Activated naive CD4-positive, alpha-beta T cell treated with anti-CD3 and anti-CD28 coated beads, Interleukin-2, amount 10 ng/mL, durations not matched to agents 7 days and 5 days (primary cell): ENCODE data around the gene ACKR3.

Source experiments
- CTCF ChIA-PET: fragments of 350-600 bp; sonication (Branson Sonifier 250); formaldehyde crosslinking; loops from one replicate; lab custom pipeline; 2021; ENCODE audit warnings: antibody characterized with exemption; lab: Charles Lee
- DNase-seq: peaks from one replicate; pipeline ENCODE4 v3.0.0-alpha.2; 2020
- H3K27ac Mint-ChIP-seq: one replicate; pipeline ENCODE4 v1.8.0; 2021; ENCODE audit warnings: mild to moderate bottlenecking, moderate library complexity, mixed read lengths
- H3K27me3 Mint-ChIP-seq: one replicate; pipeline ENCODE4 v1.8.0; 2021; ENCODE audit warnings: mild to moderate bottlenecking, mixed read lengths
- H3K36me3 Mint-ChIP-seq: one replicate; pipeline ENCODE4 v1.8.0; 2021; ENCODE audit warnings: mixed read lengths
- H3K4me1 Mint-ChIP-seq: one replicate; pipeline ENCODE4 v1.8.0; 2021; ENCODE audit warnings: mixed read lengths
- H3K4me3 Mint-ChIP-seq: one replicate; pipeline ENCODE4 v1.8.0; 2021; ENCODE audit warnings: mild to moderate bottlenecking, moderate library complexity, mixed read lengths
- H3K9me3 Mint-ChIP-seq: one replicate; pipeline ENCODE4 v1.8.0; 2021; ENCODE audit warnings: mixed read lengths

Gene ACKR3

GRCh38 chr2:236552212-236552542, 17.4 kb upstream of the ACKR3 start:
- peaks cover 38% of the 10 kb centered on the region for H3K9me3 Mint-ChIP-seq
- no peaks in the 10 kb centered on the region for H3K27me3 Mint-ChIP-seq
- peak overlapping the region; percentile 40 for H3K27ac Mint-ChIP-seq
- no peak for DNase-seq
- CTCF ChIA-PET = no interaction called here
- H3K4me3 Mint-ChIP-seq = no peak overlapping the region
- H3K36me3 Mint-ChIP-seq = peaks cover 82% of the 10 kb centered on the region
- H3K4me1 Mint-ChIP-seq = peaks cover 92% of the 10 kb centered on the region

GRCh38 chr2:236552581-236553363, 16.9 kb upstream of the ACKR3 start:
- CTCF ChIA-PET = interaction anchor here (2.5 to 4.4 kb wide), 3 partner anchors 16 to 39 kb away, joined by 9 to 30 read pairs (median 16); partner anchors contain the start of gene ACKR3

GRCh38 chr2:236553522-236553921, 16.1 kb upstream of the ACKR3 start:
- no peak for DNase-seq
- Mint-ChIP-seq H3K36me3 (peaks cover 80% of the 10 kb centered on the region), H3K4me3 (no peak overlapping the region), H3K27me3 (no peaks in the 10 kb centered on the region), H3K27ac (peak overlapping the region; percentile 55), H3K9me3 (peaks cover 35% of the 10 kb centered on the region), H3K4me1 (peaks cover 92% of the 10 kb centered on the region)
- CTCF ChIA-PET = interaction anchor here (0.9 to 4.4 kb wide), 4 partner anchors 11 to 40 kb away, joined by 3 to 30 read pairs (median 12); partner anchors contain the start of gene ACKR3

More at GRCh38 chr2:236552581-236553363, 16.9 kb upstream of the ACKR3 start:
- Mint-ChIP-seq H3K36me3 (peaks cover 83% of the 10 kb centered on the region), H3K4me1 (peaks cover 92% of the 10 kb centered on the region), H3K4me3 (no peak overlapping the region), H3K9me3 (peaks cover 37% of the 10 kb centered on the region), H3K27me3 (no peaks in the 10 kb centered on the region), H3K27ac (peak overlapping the region; percentile 55)
- DNase-seq = no peak

GRCh38 chr2:236554629-236555282, 14.9 kb upstream of the ACKR3 start:
- peaks cover 89% of the 10 kb centered on the region for H3K4me1 Mint-ChIP-seq
- peaks cover 33% of the 10 kb centered on the region for H3K9me3 Mint-ChIP-seq
- no peaks in the 10 kb centered on the region for H3K27me3 Mint-ChIP-seq
- H3K4me3 Mint-ChIP-seq = no peak overlapping the region
- DNase-seq = peak; percentile 46
- H3K36me3 Mint-ChIP-seq = peaks cover 70% of the 10 kb centered on the region
- CTCF ChIA-PET = interaction anchor here (1.6 to 4.4 kb wide), 4 partner anchors 11 to 41 kb away, joined by 4 to 30 read pairs (median 12); partner anchors contain the start of gene ACKR3
- H3K27ac Mint-ChIP-seq = peak overlapping the region; percentile 79

- peaks cover 64% of the 10 kb centered on the region for H3K36me3 Mint-ChIP-seq
- no peak overlapping the region for H3K4me3 Mint-ChIP-seq
- no peaks in the 10 kb centered on the region for H3K27me3 Mint-ChIP-seq
- CTCF ChIA-PET = interaction anchor here (0.9 to 4.4 kb wide), 6 partner anchors 11 to 42 kb away, joined by 3 to 30 read pairs (median 6); partner anchors contain the start of gene ACKR3
- peaks cover 83% of the 10 kb centered on the region for H3K4me1 Mint-ChIP-seq
- H3K27ac Mint-ChIP-seq = peak overlapping the region; percentile 79
- peaks cover 33% of the 10 kb centered on the region for H3K9me3 Mint-ChIP-seq
- DNase-seq = no peak
These were observed 14.1 kb upstream of the ACKR3 start for GRCh38 chr2:236555481-236555880.

- CTCF ChIA-PET = interaction anchor here (2.2 to 4.4 kb wide), 3 partner anchors 12 to 44 kb away, joined by 7 to 30 read pairs (median 19); partner anchors contain the start of gene ACKR3
- peaks cover 32% of the 10 kb centered on the region for H3K9me3 Mint-ChIP-seq
- peaks cover 64% of the 10 kb centered on the region for H3K4me1 Mint-ChIP-seq
- H3K4me3 Mint-ChIP-seq = no peak overlapping the region
- peaks cover 61% of the 10 kb centered on the region for H3K36me3 Mint-ChIP-seq
- no peak for DNase-seq
- H3K27me3 Mint-ChIP-seq = no peaks in the 10 kb centered on the region
- H3K27ac Mint-ChIP-seq = no peak overlapping the region
These were observed 12.2 kb upstream of the ACKR3 start for GRCh38 chr2:236557306-236558030.

- CTCF ChIA-PET = interaction anchor here (2.2 to 4.1 kb wide), 2 partner anchors 11 to 22 kb away, joined by 7 to 19 read pairs; partner anchors contain the start of gene ACKR3
- H3K27ac Mint-ChIP-seq = no peak overlapping the region
These were observed 11.6 kb upstream of the ACKR3 start for GRCh38 chr2:236558036-236558435.

GRCh38 chr2:236558993-236559978, 10.3 kb upstream of the ACKR3 start:
- Mint-ChIP-seq H3K27me3 (no peaks in the 10 kb centered on the region), H3K4me3 (no peak overlapping the region), H3K4me1 (peaks cover 47% of the 10 kb centered on the region), H3K36me3 (peaks cover 57% of the 10 kb centered on the region), H3K27ac (peak overlapping the region; percentile 56), H3K9me3 (peaks cover 16% of the 10 kb centered on the region)
- DNase-seq = no peak
- CTCF ChIA-PET = interaction anchor here (1.5 to 4.1 kb wide), 4 partner anchors 10 to 46 kb away, joined by 3 to 19 read pairs (median 6); partner anchors contain the start of gene ACKR3

More at GRCh38 chr2:236558036-236558435, 11.6 kb upstream of the ACKR3 start:
- Mint-ChIP-seq H3K27me3 (no peaks in the 10 kb centered on the region), H3K4me3 (no peak overlapping the region), H3K4me1 (peaks cover 58% of the 10 kb centered on the region), H3K9me3 (peaks cover 27% of the 10 kb centered on the region), H3K36me3 (peaks cover 62% of the 10 kb centered on the region)
- DNase-seq = no peak

GRCh38 chr2:236561874-236562273, 7.8 kb upstream of the ACKR3 start:
- CTCF ChIA-PET = no interaction called here
- no peak for DNase-seq
- H3K27me3 Mint-ChIP-seq = peaks cover 10% of the 10 kb centered on the region
- H3K4me1 Mint-ChIP-seq = peaks cover 33% of the 10 kb centered on the region
- no peak overlapping the region for H3K4me3 Mint-ChIP-seq
- no peaks in the 10 kb centered on the region for H3K9me3 Mint-ChIP-seq
- peaks cover 42% of the 10 kb centered on the region for H3K36me3 Mint-ChIP-seq
- no peak overlapping the region for H3K27ac Mint-ChIP-seq

- Mint-ChIP-seq H3K27ac (no peak overlapping the region), H3K27me3 (peaks cover 15% of the 10 kb centered on the region), H3K4me3 (no peak overlapping the region), H3K4me1 (peaks cover 31% of the 10 kb centered on the region), H3K36me3 (peaks cover 36% of the 10 kb centered on the region), H3K9me3 (no peaks in the 10 kb centered on the region)
- no peak for DNase-seq
- CTCF ChIA-PET = no interaction called here
These were observed 7.2 kb upstream of the ACKR3 start for GRCh38 chr2:236562434-236562833.

- Mint-ChIP-seq H3K4me3 (no peak overlapping the region), H3K27ac (no peak overlapping the region), H3K9me3 (no peaks in the 10 kb centered on the region), H3K27me3 (peaks cover 20% of the 10 kb centered on the region), H3K4me1 (peaks cover 27% of the 10 kb centered on the region), H3K36me3 (peaks cover 29% of the 10 kb centered on the region)
- DNase-seq = no peak
- CTCF ChIA-PET = no interaction called here
These were observed 5.7 kb upstream of the ACKR3 start for GRCh38 chr2:236563953-236564352.

GRCh38 chr2:236565212-236565611, 4.4 kb upstream of the ACKR3 start:
- Mint-ChIP-seq H3K4me3 (no peak overlapping the region), H3K4me1 (peaks cover 31% of the 10 kb centered on the region), H3K27me3 (peaks cover 25% of the 10 kb centered on the region), H3K27ac (no peak overlapping the region), H3K36me3 (peaks cover 29% of the 10 kb centered on the region), H3K9me3 (no peaks in the 10 kb centered on the region)
- no peak for DNase-seq
- CTCF ChIA-PET = interaction anchor here (1.8 to 7.8 kb wide), 2 partner anchors 10 to 53 kb away, joined by 4 to 214 read pairs; no protein-coding TSS in a partner anchor
